ENCODE data around the gene PATJ. TPM values are rescaled to one million over a fixed set of nuclear protein-coding genes. Genes with fewer than 3 reads are reported as not detected.
"Not testable (repeated sequence)": the region's sequence is repeated elsewhere in the genome, so short reads cannot be mapped to it uniquely, and the experiment has no call there.

The PATJ gene
- total RNA-seq, 2 donors from 2014 or later: 21.6 to 25.3 TPM

DNA sequence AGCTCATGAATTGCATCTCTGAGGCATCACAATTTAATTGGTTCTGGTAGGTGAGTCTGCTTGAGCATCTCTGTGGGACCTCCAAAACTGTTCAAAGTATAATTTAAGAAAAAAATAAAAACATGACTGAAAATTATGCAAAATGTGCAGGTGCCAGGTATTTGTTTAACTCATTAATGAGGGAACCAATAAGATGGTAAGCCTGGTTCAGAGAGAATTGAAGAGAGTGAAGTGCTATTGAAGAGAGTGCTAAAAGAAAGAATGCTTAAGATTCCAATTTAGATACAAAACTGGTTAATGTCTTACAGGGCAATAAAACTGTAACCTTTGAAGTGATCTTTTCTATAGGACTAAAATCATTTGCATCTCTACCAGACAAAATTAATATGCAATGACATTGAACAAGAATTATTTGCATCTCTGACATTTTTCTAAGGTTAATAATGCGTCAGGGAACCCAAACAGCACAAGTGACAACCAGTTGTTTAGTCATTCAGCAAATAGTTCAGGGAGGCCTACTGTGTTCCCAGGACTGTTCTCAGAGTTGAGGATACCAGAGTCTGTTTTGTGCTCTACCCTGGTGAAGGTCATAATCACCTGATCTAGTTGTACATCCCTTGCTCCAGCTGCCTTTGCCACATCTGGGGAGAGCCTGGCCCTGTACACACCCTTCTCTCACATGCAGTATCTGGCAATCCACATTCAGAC, 183.5 kb downstream of the PATJ start:
- Mint-ChIP-seq H3K27me3 (ENCODE audit: low read depth) (no peaks in the 10 kb centered on the region), H3K9me3 (no peaks in the 10 kb centered on the region), H3K36me3 (ENCODE audit: insufficient read depth in 2 of 2) (peaks cover 3 to 4% of the 10 kb centered on the region in 2 donors), H3K27ac (no peak overlapping the region), H3K4me1 (ENCODE audit: low read depth) (no peaks in the 10 kb centered on the region), H3K4me3 (no peak overlapping the region)
- ATAC-seq (replicated peaks in 1 of 2) (no peak), DNase-seq (no peak)

DNA sequence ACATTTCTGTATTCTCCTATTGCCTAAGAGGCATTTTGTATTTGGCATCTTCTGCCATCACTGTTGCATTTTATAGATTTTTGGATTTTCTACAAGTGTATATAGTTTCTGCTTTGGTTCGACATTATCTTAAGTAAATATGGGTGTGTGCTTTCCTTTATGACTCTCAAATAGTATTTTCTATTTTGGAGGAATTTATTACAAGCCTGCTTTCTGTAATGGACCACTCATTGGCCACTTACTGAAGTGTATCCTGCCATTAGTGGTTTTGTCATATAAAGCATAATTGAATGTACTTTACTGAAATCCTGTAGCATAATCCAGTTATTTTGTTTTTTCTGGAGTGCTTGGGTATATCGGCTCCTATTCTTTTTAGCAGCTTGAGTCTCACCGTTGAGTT, 184.3 kb downstream of the PATJ start:
- ATAC-seq (replicated peaks in 1 of 2) (no peak), DNase-seq (no peak)
- no peaks in the 10 kb centered on the region for H3K9me3 Mint-ChIP-seq
- no peaks in the 10 kb centered on the region for H3K4me1 Mint-ChIP-seq (ENCODE audit: low read depth)
- no peaks in the 10 kb centered on the region for H3K27me3 Mint-ChIP-seq (ENCODE audit: low read depth)
- no peak overlapping the region for H3K4me3 Mint-ChIP-seq
- no peak overlapping the region for H3K27ac Mint-ChIP-seq
- peaks cover 1 to 4% of the 10 kb centered on the region in 2 donors for H3K36me3 Mint-ChIP-seq (ENCODE audit: insufficient read depth in 2 of 2)

DNA sequence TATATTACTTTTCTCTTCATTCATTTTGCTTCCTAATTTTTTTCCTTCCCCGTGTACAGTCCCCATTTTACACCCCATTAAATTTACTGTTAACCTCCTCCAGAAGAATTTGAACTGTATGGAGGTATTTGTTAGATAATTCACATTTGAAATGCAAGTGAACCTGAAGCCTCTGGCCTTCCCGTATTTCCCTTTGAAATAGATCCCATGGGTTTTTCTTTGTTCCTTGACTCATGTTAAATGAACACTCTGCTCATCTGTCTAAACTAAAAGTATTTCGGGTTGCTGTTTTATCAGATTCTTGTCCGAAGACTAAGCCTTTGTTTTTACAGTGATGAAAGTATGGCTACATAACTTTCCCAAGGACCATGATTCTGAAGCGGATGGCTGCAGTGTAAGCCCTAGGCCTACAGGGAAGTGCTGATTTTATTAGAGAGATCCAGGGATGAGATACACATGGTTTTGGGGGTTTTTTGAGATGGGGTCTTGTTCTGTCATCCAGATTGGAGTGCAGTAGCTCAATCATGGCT, 187.9 kb downstream of the PATJ start:
- H3K4me3 Mint-ChIP-seq: no peak overlapping the region
- H3K4me1 Mint-ChIP-seq (ENCODE audit: low read depth): no peaks in the 10 kb centered on the region
- ATAC-seq (replicated peaks in 1 of 2) (no peak), DNase-seq (no peak)
- H3K27me3 Mint-ChIP-seq (ENCODE audit: low read depth): no peaks in the 10 kb centered on the region
- no peaks in the 10 kb centered on the region for H3K9me3 Mint-ChIP-seq
- no peaks in the 10 kb centered on the region for H3K36me3 Mint-ChIP-seq (ENCODE audit: insufficient read depth in 2 of 2)
- H3K27ac Mint-ChIP-seq: no peak overlapping the region

DNA sequence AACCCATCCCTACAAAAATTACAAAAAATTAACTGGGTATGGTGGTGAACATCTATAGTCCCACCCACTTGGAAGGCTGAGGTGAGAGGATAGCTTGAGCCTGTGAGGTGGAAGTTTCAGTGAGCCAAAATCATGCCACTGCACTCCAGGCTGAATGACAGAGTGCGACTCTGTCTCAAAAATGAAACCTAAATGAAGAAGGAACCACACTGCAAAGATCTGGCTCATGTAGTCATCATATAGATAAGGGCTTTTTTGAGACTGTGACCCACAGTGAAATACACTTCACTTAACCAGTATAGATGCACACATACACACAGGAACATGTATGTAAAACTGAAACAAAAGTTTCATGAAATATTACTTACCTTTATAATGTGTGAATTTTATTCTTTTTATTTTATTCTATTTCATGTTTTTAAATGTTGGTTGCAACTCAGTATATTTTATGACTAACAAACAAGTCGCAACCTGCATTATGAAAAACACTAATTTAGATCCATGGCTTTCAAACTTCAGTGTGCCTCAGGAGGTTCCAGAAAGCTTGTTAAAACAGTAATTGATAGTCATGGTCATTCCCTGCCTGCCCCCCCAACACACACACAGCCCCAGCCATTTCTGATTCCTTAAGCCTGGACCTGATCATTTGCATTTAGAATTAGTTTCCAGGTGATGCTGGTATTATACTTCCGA, 189.5 kb downstream of the PATJ start:
- ATAC-seq (replicated peaks in 1 of 2) (no peak), DNase-seq (no peak)
- Mint-ChIP-seq H3K4me1 (ENCODE audit: low read depth) (no peaks in the 10 kb centered on the region), H3K4me3 (no peak overlapping the region), H3K9me3 (no peaks in the 10 kb centered on the region), H3K36me3 (ENCODE audit: insufficient read depth in 2 of 2) (no peaks in the 10 kb centered on the region), H3K27me3 (ENCODE audit: low read depth) (no peaks in the 10 kb centered on the region), H3K27ac (no peak overlapping the region)

DNA sequence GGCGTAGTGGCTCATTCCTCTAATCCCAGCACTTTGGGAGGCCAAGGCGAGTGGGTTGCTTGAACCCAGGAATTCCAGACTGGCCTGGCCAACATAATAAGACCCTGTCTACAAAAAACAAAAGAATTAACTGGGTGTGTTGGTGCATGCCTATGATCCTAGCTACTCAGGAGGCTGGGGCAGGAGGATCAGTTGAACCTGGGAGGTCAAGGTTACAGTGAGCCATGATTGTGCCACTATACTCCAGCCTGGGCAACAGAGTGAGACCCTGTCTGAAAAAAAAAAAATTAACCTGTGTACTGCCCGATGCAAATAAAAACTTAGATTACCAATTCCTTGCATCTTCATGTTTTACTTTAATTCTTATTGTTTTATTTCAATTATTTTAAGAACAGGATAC, 193.2 kb downstream of the PATJ start:
- Mint-ChIP-seq H3K4me3 (no peak overlapping the region), H3K4me1 (ENCODE audit: low read depth) (no peaks in the 10 kb centered on the region), H3K9me3 (no peaks in the 10 kb centered on the region), H3K36me3 (ENCODE audit: insufficient read depth in 2 of 2) (no peaks in the 10 kb centered on the region), H3K27ac (no peak overlapping the region), H3K27me3 (ENCODE audit: low read depth) (no peaks in the 10 kb centered on the region)
- ATAC-seq (replicated peaks in 1 of 2): no peak
- no peak for DNase-seq

DNA sequence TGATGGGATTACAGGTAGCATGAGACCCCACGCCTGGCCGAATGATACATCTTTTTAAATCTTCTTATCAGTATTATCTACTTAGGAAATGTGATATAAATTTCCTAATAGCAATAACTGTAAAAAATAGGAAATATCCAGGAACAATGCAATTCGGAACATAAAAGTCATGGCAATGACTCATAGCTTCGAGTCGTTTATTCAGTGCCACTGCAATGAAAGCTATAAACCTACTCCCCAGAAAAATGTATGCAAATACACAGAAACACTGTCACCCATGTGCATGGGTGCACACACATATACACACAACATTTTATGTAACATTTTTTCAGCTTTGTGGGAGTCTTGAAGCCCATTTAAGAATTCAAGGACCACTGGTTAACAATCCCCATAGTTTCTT, 194.6 kb downstream of the PATJ start:
- H3K27ac Mint-ChIP-seq: no peak overlapping the region
- no peak for DNase-seq
- no peaks in the 10 kb centered on the region for H3K36me3 Mint-ChIP-seq (ENCODE audit: insufficient read depth in 2 of 2)
- no peaks in the 10 kb centered on the region for H3K9me3 Mint-ChIP-seq
- H3K4me3 Mint-ChIP-seq: no peak overlapping the region
- H3K27me3 Mint-ChIP-seq (ENCODE audit: low read depth): no peaks in the 10 kb centered on the region
- H3K4me1 Mint-ChIP-seq (ENCODE audit: low read depth): no peaks in the 10 kb centered on the region
- ATAC-seq (replicated peaks in 1 of 2): no peak

DNA sequence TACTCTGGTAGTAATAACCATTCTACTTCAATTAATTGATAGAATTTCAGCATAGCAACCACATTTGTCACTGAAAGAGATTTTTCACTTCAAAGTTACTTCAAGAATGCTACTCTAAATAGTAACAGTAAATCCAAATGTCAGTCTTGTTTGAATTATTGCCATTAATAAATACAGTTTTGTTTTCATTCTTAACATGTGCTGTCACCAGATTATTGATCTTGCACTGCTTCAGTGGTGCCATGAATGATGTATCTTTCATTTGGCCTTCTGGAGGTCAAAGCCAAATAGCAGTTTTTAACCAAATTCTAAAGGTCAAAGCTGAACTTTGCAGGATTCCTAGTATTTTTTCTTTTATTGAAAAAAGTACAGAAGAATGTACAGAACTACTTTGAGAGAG, 199.5 kb downstream of the PATJ start:
- Mint-ChIP-seq H3K4me1 (ENCODE audit: low read depth) (no peaks in the 10 kb centered on the region), H3K27ac (no peak overlapping the region), H3K36me3 (ENCODE audit: insufficient read depth in 2 of 2) (no peaks in the 10 kb centered on the region), H3K4me3 (no peak overlapping the region), H3K27me3 (ENCODE audit: low read depth) (no peaks in the 10 kb centered on the region), H3K9me3 (peaks cover 1 to 3% of the 10 kb centered on the region in 2 donors)
- ATAC-seq (replicated peaks in 1 of 2) (no peak), DNase-seq (no peak)

DNA sequence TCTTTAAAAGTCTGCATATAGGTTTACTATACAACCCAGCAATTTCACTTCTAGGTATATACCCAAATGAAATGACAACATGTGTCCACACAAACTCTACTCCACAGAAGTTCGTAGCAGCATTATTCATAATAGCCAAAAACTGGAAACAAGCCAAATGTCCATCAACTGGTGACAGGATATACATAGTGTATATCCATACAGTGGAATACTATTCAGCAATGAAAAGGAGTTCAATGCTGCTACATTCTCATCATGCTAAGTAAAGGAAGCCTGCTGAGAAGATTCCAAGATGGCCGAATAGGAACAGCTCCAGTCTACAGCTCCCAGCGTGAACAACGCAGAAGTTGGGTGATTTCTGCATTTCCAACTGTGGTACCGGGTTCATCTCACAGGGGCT, 200.6 kb downstream of the PATJ start:
- H3K4me3 Mint-ChIP-seq: no peak overlapping the region
- ATAC-seq (replicated peaks in 1 of 2): no peak
- no peak for DNase-seq
- no peak overlapping the region for H3K27ac Mint-ChIP-seq
- no peaks in the 10 kb centered on the region for H3K36me3 Mint-ChIP-seq (ENCODE audit: insufficient read depth in 2 of 2)
- no peaks in the 10 kb centered on the region for H3K27me3 Mint-ChIP-seq (ENCODE audit: low read depth)
- no peaks in the 10 kb centered on the region for H3K4me1 Mint-ChIP-seq (ENCODE audit: low read depth)
- peaks cover 1 to 3% of the 10 kb centered on the region in 2 donors for H3K9me3 Mint-ChIP-seq

DNA sequence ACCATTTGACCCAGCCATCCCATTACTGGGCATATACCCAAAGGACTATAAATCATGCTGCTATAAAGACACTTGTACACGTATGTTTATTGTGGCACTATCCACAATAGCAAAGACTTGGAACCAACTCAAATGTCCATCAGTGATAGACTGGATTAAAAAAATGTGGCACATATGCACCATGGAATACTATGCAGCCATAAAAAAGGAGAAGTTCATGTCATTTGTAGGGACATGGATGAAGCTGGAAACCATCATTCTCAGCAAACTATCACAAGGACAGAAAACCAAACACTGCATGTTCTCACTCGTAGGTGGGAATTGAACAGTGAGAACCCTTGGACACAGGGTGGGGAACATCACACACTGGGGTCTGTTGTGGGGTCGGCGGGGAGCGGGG, 206.4 kb downstream of the PATJ start:
- not testable (repeated sequence) for H3K4me3 Mint-ChIP-seq; H3K4me1 Mint-ChIP-seq (ENCODE audit: low read depth); H3K9me3 Mint-ChIP-seq; H3K27me3 Mint-ChIP-seq (ENCODE audit: low read depth); H3K27ac Mint-ChIP-seq; H3K36me3 Mint-ChIP-seq (ENCODE audit: insufficient read depth in 2 of 2); DNase-seq; ATAC-seq (replicated peaks in 1 of 2)

DNA sequence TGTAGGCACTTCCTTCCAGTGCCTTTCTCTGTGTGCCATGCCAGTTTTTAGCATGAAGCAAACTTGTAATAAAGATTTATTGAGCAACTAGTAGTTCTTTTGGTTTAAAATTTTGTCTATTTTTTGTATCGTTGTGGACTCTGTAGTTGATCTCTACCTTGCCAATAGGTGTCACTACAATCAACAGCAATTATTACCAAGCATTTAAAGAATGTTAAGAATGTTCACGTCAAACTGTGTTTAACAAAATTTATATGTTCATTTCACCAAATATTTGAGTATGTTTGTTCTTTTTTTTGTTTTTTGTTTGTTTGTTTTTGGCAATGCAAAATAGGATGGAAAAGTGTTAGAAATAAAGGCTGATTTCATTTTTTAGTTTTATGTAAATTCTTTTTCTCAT, 208.1 kb downstream of the PATJ start:
- Mint-ChIP-seq H3K4me1 (ENCODE audit: low read depth) (no peaks in the 10 kb centered on the region), H3K27ac (no peak overlapping the region), H3K27me3 (ENCODE audit: low read depth) (no peaks in the 10 kb centered on the region), H3K4me3 (no peak overlapping the region), H3K36me3 (ENCODE audit: insufficient read depth in 2 of 2) (no peaks in the 10 kb centered on the region), H3K9me3 (no peaks in the 10 kb centered on the region)
- ATAC-seq (replicated peaks in 1 of 2): no peak
- DNase-seq: no peak

DNA sequence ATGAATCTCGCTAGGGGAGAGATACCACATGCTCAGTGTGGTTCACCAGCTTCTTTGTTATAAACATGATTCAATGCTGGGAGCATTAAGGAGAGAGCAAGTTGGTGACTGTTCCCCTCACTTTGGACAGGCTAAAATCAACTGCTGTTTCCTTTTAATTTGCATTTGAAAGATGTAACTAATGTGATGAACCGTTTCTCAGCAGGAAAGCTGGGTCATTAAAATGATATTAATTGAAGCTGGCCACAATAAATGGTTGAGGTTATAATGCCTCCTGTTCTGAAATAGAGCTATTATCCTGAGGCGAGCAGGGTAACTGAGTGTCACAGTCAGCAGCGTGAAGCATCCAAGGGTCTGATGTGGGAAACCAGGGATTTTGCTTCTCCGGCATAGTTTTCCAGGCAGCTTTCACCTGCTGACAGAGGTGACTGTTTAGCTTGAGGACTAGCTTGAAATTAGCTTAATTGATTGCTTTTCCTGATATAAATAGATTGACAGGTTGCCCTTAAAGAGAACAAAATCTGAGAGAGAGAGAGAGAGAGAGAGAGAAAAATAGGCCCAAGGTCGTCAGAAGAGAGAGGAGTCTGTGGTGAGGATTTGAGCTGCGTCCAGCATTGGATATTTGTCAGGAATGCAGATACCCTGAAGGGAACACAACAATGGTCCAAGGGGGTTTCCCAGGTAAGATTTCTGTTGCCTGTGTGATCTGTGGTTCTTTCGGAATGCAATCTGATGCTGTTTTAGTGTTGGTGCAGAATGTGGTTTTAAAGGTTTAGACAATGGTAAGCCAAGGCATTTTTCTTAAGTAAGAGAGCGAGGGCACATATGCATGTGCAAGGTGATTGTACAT, 209.7 kb downstream of the PATJ start:
- Mint-ChIP-seq H3K4me1 (ENCODE audit: low read depth) (no peaks in the 10 kb centered on the region), H3K4me3 (no peak overlapping the region), H3K27ac (no peak overlapping the region), H3K27me3 (ENCODE audit: low read depth) (no peaks in the 10 kb centered on the region), H3K9me3 (no peaks in the 10 kb centered on the region), H3K36me3 (ENCODE audit: insufficient read depth in 2 of 2) (no peaks in the 10 kb centered on the region)
- ATAC-seq (replicated peaks in 1 of 2) (no peak), DNase-seq (no peak)

DNA sequence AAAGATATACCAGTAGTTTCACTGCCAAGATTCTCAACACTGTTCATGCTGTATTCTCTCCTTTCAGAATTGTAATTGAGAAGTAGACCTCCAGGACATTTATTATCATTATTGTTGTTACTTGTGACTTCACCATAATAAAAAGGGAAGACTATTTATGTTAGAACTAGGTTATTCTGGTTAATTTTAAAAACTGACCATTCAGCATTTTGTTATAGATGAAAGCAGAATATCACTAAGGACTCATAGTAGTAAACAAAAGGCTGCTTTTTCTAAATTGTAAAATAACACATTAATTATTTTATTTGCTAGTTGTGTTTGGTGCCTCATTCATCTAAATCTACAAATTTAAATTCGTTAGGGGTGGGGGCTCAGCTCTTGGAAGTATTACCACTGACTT, 210.4 kb downstream of the PATJ start:
- ATAC-seq (replicated peaks in 1 of 2) (no peak), DNase-seq (no peak)
- H3K4me3 Mint-ChIP-seq: no peak overlapping the region
- no peaks in the 10 kb centered on the region for H3K36me3 Mint-ChIP-seq (ENCODE audit: insufficient read depth in 2 of 2)
- no peaks in the 10 kb centered on the region for H3K4me1 Mint-ChIP-seq (ENCODE audit: low read depth)
- no peaks in the 10 kb centered on the region for H3K9me3 Mint-ChIP-seq
- H3K27ac Mint-ChIP-seq: no peak overlapping the region
- no peaks in the 10 kb centered on the region for H3K27me3 Mint-ChIP-seq (ENCODE audit: low read depth)

DNA sequence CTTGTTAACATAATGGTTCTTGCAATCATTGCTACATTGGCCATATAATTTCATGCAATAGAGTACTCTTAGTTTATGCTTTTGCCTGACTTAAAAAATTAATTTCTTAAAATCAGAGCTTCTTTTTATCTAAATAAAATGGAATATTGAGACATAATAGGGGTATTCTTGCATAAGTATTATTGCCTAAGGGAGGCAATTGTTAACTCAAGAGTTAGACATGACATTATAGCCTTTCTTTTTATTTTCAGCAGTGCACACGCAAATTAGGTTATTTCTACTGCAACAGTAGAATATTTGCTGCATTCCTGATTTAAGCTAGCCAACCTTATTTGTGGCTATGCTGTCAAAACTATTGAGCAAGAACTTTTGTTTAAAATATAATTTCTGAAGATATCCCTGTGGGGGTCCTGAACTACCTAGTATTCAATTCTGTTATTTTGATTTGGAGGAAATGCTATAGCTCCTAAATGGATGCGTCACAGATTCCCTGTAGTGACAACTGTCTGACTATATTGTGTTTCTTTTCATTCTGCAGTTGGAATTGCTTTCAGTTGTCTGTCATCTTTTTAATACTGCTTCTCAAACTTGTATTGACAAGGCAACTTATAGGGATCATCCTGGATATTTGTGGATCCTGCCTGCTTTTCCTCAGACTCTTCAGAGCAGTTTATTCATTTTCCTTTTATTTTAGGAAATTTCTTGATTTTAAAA, 211.0 kb downstream of the PATJ start:
- H3K9me3 Mint-ChIP-seq: no peaks in the 10 kb centered on the region
- H3K27me3 Mint-ChIP-seq (ENCODE audit: low read depth): no peaks in the 10 kb centered on the region
- DNase-seq (no peak), ATAC-seq (replicated peaks in 1 of 2) (no peak)
- no peaks in the 10 kb centered on the region for H3K36me3 Mint-ChIP-seq (ENCODE audit: insufficient read depth in 2 of 2)
- no peaks in the 10 kb centered on the region for H3K4me1 Mint-ChIP-seq (ENCODE audit: low read depth)
- no peak overlapping the region for H3K4me3 Mint-ChIP-seq
- no peak overlapping the region for H3K27ac Mint-ChIP-seq

Measured in activated T-cell treated with anti-CD3 and anti-CD28 coated beads, Interleukin-2, amount 50 U/mL, for 72 hours (primary cell).